HFF-Myc (cell line): ENCODE data around the gene SULT1B1.

ENCODE experiments used
- DNase-seq: peaks from one replicate; pipeline ENCODE4 v3.0.0-alpha.2; 2011; ENCODE audit warnings: low read depth; ENCODE audit errors: extremely low read depth
- H3K4me3 ChIP-seq: replicated peaks from 2 replicates; pipeline ENCODE4 v1.5.1; 2011; ENCODE audit warnings: low read depth, mild to moderate bottlenecking, control low read depth, low read length
- CTCF ChIP-seq: IDR thresholded peaks from 2 replicates; pipeline ENCODE4 v1.5.1; 2012; ENCODE audit warnings: mild to moderate bottlenecking, low read depth, low read length, control low read depth; ENCODE audit errors: missing control alignments

SULT1B1 gene

GRCh38 chr4:69708211-69708610 is 52.2 kb downstream of the SULT1B1 start:
- DNase-seq: no peak
- no peak for TF ChIP-seq CTCF

GRCh38 chr4:69707807-69708206 is 52.6 kb downstream of the SULT1B1 start:
- TF ChIP-seq CTCF: no peak
- H3K4me3 ChIP-seq: no peak overlapping the region
- no peak for DNase-seq

More at GRCh38 chr4:69708211-69708610, 52.2 kb downstream of the SULT1B1 start:
- H3K4me3 ChIP-seq: no peak overlapping the region

- no peak for TF ChIP-seq CTCF
- DNase-seq: no peak
- H3K4me3 ChIP-seq: no peak overlapping the region
Observed at GRCh38 chr4:69702201-69702600, 58.2 kb downstream of the SULT1B1 start.

DNA sequence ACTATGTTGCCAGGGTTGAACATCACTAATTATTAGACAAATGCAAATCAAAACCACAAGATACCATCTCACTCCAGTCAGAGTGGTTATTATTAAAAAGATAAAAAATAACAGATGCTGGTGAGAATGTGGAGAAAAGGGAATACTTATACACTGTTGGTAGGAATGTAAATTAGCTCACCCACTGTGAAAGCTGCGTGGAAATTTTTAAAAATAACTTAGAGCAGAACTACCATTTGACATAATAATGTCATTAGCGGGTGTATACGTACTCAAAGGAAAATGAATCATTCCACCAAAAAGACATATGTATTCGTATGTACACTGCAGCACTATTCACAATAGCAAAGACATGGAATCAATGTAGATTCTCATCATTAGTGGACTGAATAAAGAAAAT is 58.7 kb downstream of the SULT1B1 start:
- H3K4me3 ChIP-seq: no peak overlapping the region
- no peak for DNase-seq
- no peak for TF ChIP-seq CTCF

DNA sequence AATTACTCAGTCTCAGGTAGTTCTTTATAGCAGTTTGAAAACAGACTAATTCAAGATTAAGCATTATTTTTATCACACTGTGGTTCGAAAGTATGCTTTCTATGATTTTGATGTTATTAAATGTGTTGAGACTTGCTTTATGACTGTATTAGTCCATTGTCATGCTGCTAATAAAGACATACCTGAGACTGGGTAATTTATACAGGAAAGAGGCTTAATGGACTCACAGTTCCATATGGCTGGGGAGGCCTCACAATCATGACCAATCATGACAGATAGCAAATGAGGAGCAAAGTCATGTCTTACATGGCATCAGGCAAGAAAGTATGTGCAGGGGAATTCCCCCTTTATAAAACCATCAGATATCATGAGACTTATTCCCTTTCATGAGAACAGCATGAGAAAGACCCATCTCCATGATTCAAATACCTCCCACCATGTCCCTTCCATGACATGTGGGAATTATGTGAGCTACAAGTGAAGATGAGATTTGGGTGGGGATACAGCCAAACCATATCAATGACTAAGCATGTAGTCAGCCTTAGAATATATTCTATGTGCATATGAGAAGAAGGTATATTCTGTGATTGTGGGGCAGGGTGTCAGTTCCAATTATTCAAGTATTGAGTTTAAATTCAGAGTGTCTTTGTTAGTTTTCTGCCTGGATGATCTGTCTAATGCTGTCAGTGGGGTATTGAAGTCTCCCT is 62.7 kb downstream of the SULT1B1 start:
- DNase-seq: no peak
- no peak for TF ChIP-seq CTCF
- H3K4me3 ChIP-seq: no peak overlapping the region

DNA sequence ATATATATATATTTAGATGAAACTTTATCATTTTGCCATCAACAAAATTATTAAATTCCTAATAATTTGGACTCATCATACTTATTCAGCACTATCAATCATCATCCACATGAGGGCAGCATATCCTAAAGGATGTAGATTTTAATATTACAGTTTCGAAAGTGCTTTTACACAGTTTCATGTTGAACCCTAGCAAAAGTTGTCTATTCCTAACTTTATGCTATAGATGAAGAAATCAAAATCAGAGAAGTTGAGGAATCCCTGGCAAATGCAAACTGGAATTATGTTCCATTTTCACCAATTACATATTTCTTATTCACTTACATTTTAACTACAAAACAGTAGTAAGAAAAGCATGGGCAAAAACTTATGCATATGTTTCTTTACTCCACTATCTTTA is 70.8 kb downstream of the SULT1B1 start:
- peak; percentile 19 for TF ChIP-seq CTCF
- DNase-seq: peak; percentile 17
- no peak overlapping the region for H3K4me3 ChIP-seq

DNA sequence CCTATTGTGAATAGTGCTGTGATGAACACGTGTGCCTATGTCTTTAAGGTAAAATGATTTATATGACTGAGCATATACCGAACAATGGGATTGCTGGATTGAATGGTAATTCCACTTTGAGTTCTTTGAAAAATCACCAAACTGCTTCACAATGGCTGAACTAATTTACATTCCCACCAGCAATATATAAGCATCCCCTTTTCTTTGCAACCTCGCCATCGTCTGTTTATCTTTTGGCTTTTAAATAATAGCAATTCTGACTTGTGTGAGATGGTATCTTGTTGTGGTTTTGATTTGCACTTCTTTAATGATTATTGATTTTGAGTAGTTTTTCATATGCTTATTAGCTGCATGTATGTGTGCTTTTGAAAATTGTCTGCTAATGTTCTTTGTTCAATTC is 75.6 kb downstream of the SULT1B1 start:
- TF ChIP-seq CTCF: no peak
- DNase-seq: no peak
- no peak overlapping the region for H3K4me3 ChIP-seq
